DOHH2 (cell line): ENCODE measurements around the gene PDE4D.

Experiments used
- H3F3A ChIP-seq: fragments of 200-600 bp; sonication (generic), shearing (Covaris generic); 2 replicates; pipeline ENCODE4 v1.6.0; 2016; ENCODE audit warnings: antibody characterized with exemption, mild to moderate bottlenecking; ENCODE audit not compliant: control insufficient read depth, insufficient read depth
- H3K27ac ChIP-seq: fragments of 200-600 bp; sonication (generic); 2 replicates; pipeline ENCODE4 v1.5.1; 2014; ENCODE audit warnings: low read depth, mild to moderate bottlenecking, low read length, moderate library complexity
- H3K27me3 ChIP-seq: fragments of 200-600 bp; sonication (generic); 2 replicates; pipeline ENCODE4 v1.6.1; 2014; ENCODE audit warnings: mild to moderate bottlenecking, low read length, mixed read lengths; ENCODE audit not compliant: control insufficient read depth
- H3K36me3 ChIP-seq: fragments of 200-600 bp; sonication (generic); 2 replicates; pipeline ENCODE4 v1.6.1; 2014; ENCODE audit warnings: mild to moderate bottlenecking, low read length, moderate library complexity, mixed read lengths; ENCODE audit not compliant: control insufficient read depth
- H3K4me1 ChIP-seq: fragments of 200-600 bp; sonication (generic); 2 replicates; pipeline ENCODE4 v1.6.1; 2014; ENCODE audit warnings: mild to moderate bottlenecking, low read length, mixed read lengths; ENCODE audit not compliant: control insufficient read depth
- H3K4me2 ChIP-seq: fragments of 200-600 bp; sonication (generic); 2 replicates; pipeline ENCODE4 v1.6.0; 2014; ENCODE audit warnings: mild to moderate bottlenecking, low read length, moderate library complexity
- H3K4me3 ChIP-seq: fragments of 200-600 bp; sonication (generic); 2 replicates; pipeline ENCODE4 v1.5.1; 2014; ENCODE audit warnings: mild to moderate bottlenecking, low read length, mixed read lengths
- H3K79me2 ChIP-seq: fragments of 200-600 bp; sonication (generic); 2 replicates; pipeline ENCODE4 v1.6.1; 2014; ENCODE audit warnings: mild to moderate bottlenecking, low read length, mixed read lengths; ENCODE audit not compliant: control insufficient read depth
- H3K9me2 ChIP-seq: fragments of 200-600 bp; sonication (generic); replicated peaks from 2 replicates; pipeline ENCODE4 v1.6.1; 2014; ENCODE audit warnings: mild to moderate bottlenecking, low read length, mixed read lengths; ENCODE audit not compliant: control insufficient read depth
- H3K9me3 ChIP-seq: fragments of 200-600 bp; sonication (generic); 2 replicates; pipeline ENCODE4 v1.6.1; 2014; ENCODE audit warnings: antibody characterized with exemption, low read length, mixed read lengths; ENCODE audit not compliant: control insufficient read depth, insufficient read depth
- H4K20me1 ChIP-seq: fragments of 200-600 bp; sonication (generic); 2 replicates; pipeline ENCODE4 v1.6.0; 2014; ENCODE audit warnings: low read depth, mild to moderate bottlenecking, antibody characterized with exemption, low read length, moderate library complexity; ENCODE audit not compliant: control insufficient read depth, insufficient read depth
- EZH2phosphoT487 ChIP-seq: fragments of 200-600 bp; sonication (generic); IDR thresholded peaks from 2 replicates; pipeline ENCODE4 v1.6.1; 2017; ENCODE audit warnings: borderline replicate concordance, mild to moderate bottlenecking, antibody characterized with exemption, low read length, moderate library complexity, mixed read lengths
- TF ChIP-seq, protein P1 (sequence below): fragments of 200-600 bp; sonication (generic); IDR thresholded peaks from one replicate; pipeline ENCODE4 v1.5.1; 2014; ENCODE audit warnings: antibody characterized with exemption, mild to moderate bottlenecking, low read depth, low read length; ENCODE audit not compliant: poor library complexity, severe bottlenecking

The PDE4D gene

DNA sequence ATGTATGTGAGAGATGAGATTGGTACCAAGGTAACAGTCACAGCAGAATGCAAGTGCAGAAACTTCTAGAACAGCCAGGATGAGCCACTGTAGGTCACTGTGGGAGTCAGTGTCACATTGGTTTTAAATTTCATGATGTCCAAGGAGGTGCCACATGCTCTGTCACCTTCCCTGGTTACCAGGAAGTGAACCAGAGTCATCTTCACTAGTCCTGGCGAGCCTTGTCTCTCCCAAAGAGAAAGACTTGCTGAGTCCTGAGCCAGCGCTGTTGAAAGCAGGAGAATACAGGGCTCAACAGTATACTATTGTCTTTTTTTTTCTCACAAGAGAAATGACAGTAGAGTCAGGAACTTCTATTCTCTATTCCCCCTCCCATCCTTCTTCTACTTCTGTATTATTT lies 695.2 kb downstream of the PDE4D start:
- Histone ChIP-seq H3K27ac (no peak overlapping the region), H3K9me3 (peaks cover 6% of the 10 kb centered on the region; the same call in 1 of the 2 replicates), H3K4me3 (no peak overlapping the region), H3K36me3 (no peaks in the 10 kb centered on the region), H3F3A (peaks cover 7% of the 10 kb centered on the region), H3K4me1 (no peaks in the 10 kb centered on the region), H3K9me2 (no peaks in the 10 kb centered on the region), H3K27me3 (no peaks in the 10 kb centered on the region), H4K20me1 (no peaks in the 10 kb centered on the region), H3K4me2 (no peak overlapping the region), H3K79me2 (no peaks in the 10 kb centered on the region)
- TF ChIP-seq, protein P1, sequence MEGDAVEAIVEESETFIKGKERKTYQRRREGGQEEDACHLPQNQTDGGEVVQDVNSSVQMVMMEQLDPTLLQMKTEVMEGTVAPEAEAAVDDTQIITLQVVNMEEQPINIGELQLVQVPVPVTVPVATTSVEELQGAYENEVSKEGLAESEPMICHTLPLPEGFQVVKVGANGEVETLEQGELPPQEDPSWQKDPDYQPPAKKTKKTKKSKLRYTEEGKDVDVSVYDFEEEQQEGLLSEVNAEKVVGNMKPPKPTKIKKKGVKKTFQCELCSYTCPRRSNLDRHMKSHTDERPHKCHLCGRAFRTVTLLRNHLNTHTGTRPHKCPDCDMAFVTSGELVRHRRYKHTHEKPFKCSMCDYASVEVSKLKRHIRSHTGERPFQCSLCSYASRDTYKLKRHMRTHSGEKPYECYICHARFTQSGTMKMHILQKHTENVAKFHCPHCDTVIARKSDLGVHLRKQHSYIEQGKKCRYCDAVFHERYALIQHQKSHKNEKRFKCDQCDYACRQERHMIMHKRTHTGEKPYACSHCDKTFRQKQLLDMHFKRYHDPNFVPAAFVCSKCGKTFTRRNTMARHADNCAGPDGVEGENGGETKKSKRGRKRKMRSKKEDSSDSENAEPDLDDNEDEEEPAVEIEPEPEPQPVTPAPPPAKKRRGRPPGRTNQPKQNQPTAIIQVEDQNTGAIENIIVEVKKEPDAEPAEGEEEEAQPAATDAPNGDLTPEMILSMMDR = no peak
- TF ChIP-seq EZH2phosphoT487 = no peak

DNA sequence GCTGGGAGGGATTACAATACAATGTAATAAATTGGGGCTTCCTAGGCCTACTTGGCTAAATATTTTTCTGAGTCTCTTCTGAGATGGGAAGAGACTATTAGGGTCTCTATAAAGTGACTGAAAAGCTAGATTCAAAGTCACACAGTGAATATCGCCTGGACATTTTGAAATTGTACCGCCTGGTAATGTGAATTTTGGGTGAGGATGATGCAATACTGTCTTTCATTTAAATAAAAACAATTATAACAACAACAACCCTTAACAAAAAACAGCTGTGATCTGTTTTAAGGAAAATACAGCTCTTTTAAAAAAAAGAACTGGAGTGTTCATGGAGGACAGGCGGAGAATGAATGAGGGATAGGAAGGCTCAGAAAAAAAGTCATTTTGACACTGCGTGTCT lies 695.6 kb downstream of the PDE4D start:
- Histone ChIP-seq H3K27ac (no peak overlapping the region), H3K4me2 (no peak overlapping the region), H4K20me1 (no peaks in the 10 kb centered on the region), H3K4me3 (no peak overlapping the region), H3K4me1 (no peaks in the 10 kb centered on the region), H3K36me3 (no peaks in the 10 kb centered on the region), H3K27me3 (no peaks in the 10 kb centered on the region), H3K9me2 (no peaks in the 10 kb centered on the region), H3K79me2 (no peaks in the 10 kb centered on the region), H3F3A (peaks cover 7% of the 10 kb centered on the region), H3K9me3 (peaks cover 6% of the 10 kb centered on the region; the same call in 1 of the 2 replicates)
- TF ChIP-seq, protein P1 = no peak
- no peak for TF ChIP-seq EZH2phosphoT487

DNA sequence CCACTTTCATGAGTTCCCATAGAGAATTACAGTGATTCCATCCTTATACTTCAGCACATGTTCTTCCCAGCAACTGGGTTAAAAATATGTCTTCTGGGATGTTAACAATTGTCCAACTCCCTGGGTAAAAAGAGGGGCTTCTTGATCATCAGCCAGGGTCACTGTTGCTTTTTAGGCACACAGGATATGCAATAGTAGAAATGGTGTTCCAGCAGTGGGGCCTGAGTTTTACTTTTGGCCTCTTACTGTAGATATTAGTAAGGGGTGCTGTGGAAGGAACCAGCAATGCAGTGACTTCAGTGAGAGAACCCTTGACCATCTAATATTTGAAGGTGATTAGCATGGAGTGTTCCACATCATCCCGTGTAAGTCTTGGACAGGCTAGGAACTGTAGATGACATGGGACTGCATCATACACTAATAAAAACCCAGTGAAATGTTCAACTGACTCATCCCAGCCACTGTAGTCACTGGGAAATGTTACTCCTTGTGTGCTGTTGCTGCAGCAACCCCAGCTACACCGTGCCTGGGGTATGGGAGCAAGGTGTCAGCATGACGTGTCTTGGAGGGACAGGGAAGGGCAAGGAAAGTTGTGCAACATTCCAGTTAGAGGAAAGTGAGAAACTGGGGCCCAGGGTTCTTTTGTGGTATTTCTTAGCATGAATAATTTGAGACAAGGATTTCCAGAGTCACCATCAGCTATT lies 699.8 kb downstream of the PDE4D start:
- no peaks in the 10 kb centered on the region for H3K9me2 ChIP-seq
- TF ChIP-seq EZH2phosphoT487 = no peak
- TF ChIP-seq, protein P1 = no peak
- H3F3A ChIP-seq = no peaks in the 10 kb centered on the region
- no peak overlapping the region for H3K4me2 ChIP-seq
- no peaks in the 10 kb centered on the region for H3K9me3 ChIP-seq
- no peaks in the 10 kb centered on the region for H3K79me2 ChIP-seq
- H4K20me1 ChIP-seq = no peaks in the 10 kb centered on the region
- H3K4me1 ChIP-seq = 0 out of 2 replicates have a peak, but pooled peaks cover under 1% of the 10 kb centered on the region
- H3K36me3 ChIP-seq = no peaks in the 10 kb centered on the region
- no peak overlapping the region for H3K27ac ChIP-seq
- H3K27me3 ChIP-seq = peaks cover 3% of the 10 kb centered on the region; the same call in 1 of the 2 replicates
- H3K4me3 ChIP-seq = no peak overlapping the region
